ENCODE measurements around the gene SNTG2.

The SNTG2 gene

GRCh38 chr2:980176-980575, 29.5 kb downstream of the SNTG2 start:
- Histone ChIP-seq H3K4me3 (ENCODE audit: low read length) (no peak overlapping the region), H3K27me3 (ENCODE audit: control insufficient read depth, low read length) (no peaks in the 10 kb centered on the region), H4K20me1 (ENCODE audit: control insufficient read depth, insufficient read depth, low read depth, low read length) (no peaks in the 10 kb centered on the region), H3F3A (ENCODE audit: control insufficient read depth, insufficient read depth) (no peaks in the 10 kb centered on the region), H3K4me1 (ENCODE audit: control insufficient read depth, low read length) (peaks cover 7% of the 10 kb centered on the region), H3K27ac (ENCODE audit: low read depth, low read length) (no peak overlapping the region), H3K36me3 (ENCODE audit: control insufficient read depth, low read length) (no peaks in the 10 kb centered on the region), H3K79me2 (ENCODE audit: control insufficient read depth, low read length) (no peaks in the 10 kb centered on the region), H3K9me2 (replicated peaks; ENCODE audit: control insufficient read depth, low read length) (no peaks in the 10 kb centered on the region), H3K9me3 (ENCODE audit: control insufficient read depth, insufficient read depth, low read length) (peaks cover 13% of the 10 kb centered on the region; the same call in 1 of the 2 replicates), H3K4me2 (ENCODE audit: low read length) (no peak overlapping the region)
- no peak for TF ChIP-seq CTCF (IDR thresholded peaks at IDR 0.05; ENCODE audit: low read depth, low read length, poor library complexity, severe bottlenecking)
- no peak for TF ChIP-seq EZH2phosphoT487 (IDR thresholded peaks at IDR 0.05; ENCODE audit: borderline replicate concordance, low read length)

GRCh38 chr2:981258-981657, 30.6 kb downstream of the SNTG2 start:
- Histone ChIP-seq H3K79me2 (ENCODE audit: control insufficient read depth, low read length) (no peaks in the 10 kb centered on the region), H3K4me1 (ENCODE audit: control insufficient read depth, low read length) (peaks cover 7% of the 10 kb centered on the region), H3K4me2 (ENCODE audit: low read length) (no peak overlapping the region), H3K36me3 (ENCODE audit: control insufficient read depth, low read length) (no peaks in the 10 kb centered on the region), H3K27ac (ENCODE audit: low read depth, low read length) (no peak overlapping the region), H3K9me2 (replicated peaks; ENCODE audit: control insufficient read depth, low read length) (no peaks in the 10 kb centered on the region), H3K27me3 (ENCODE audit: control insufficient read depth, low read length) (no peaks in the 10 kb centered on the region), H3K4me3 (ENCODE audit: low read length) (no peak overlapping the region), H4K20me1 (ENCODE audit: control insufficient read depth, insufficient read depth, low read depth, low read length) (no peaks in the 10 kb centered on the region), H3F3A (ENCODE audit: control insufficient read depth, insufficient read depth) (no peaks in the 10 kb centered on the region), H3K9me3 (ENCODE audit: control insufficient read depth, insufficient read depth, low read length) (peaks cover 13% of the 10 kb centered on the region; the same call in 1 of the 2 replicates)
- no peak for TF ChIP-seq EZH2phosphoT487 (IDR thresholded peaks at IDR 0.05; ENCODE audit: borderline replicate concordance, low read length)

- no peak overlapping the region for H3K4me2 ChIP-seq (ENCODE audit: low read length)
- peaks cover 13% of the 10 kb centered on the region; the same call in 1 of the 2 replicates for H3K9me3 ChIP-seq (ENCODE audit: control insufficient read depth, insufficient read depth, low read length)
- H3K9me2 ChIP-seq (replicated peaks; ENCODE audit: control insufficient read depth, low read length): no peaks in the 10 kb centered on the region
- no peaks in the 10 kb centered on the region for H3K36me3 ChIP-seq (ENCODE audit: control insufficient read depth, low read length)
- H3K4me1 ChIP-seq (ENCODE audit: control insufficient read depth, low read length): peaks cover 7% of the 10 kb centered on the region
- TF ChIP-seq EZH2phosphoT487 (IDR thresholded peaks at IDR 0.05; ENCODE audit: borderline replicate concordance, low read length) (no peak), CTCF (IDR thresholded peaks at IDR 0.05; ENCODE audit: low read depth, low read length, poor library complexity, severe bottlenecking) (no peak)
- no peak overlapping the region for H3K27ac ChIP-seq (ENCODE audit: low read depth, low read length)
- H4K20me1 ChIP-seq (ENCODE audit: control insufficient read depth, insufficient read depth, low read depth, low read length): no peaks in the 10 kb centered on the region
- no peaks in the 10 kb centered on the region for H3F3A ChIP-seq (ENCODE audit: control insufficient read depth, insufficient read depth)
- no peak overlapping the region for H3K4me3 ChIP-seq (ENCODE audit: low read length)
- no peaks in the 10 kb centered on the region for H3K79me2 ChIP-seq (ENCODE audit: control insufficient read depth, low read length)
- H3K27me3 ChIP-seq (ENCODE audit: control insufficient read depth, low read length): no peaks in the 10 kb centered on the region
Observed at GRCh38 chr2:981759-982158, 31.1 kb downstream of the SNTG2 start.

GRCh38 chr2:985317-985898, 34.8 kb downstream of the SNTG2 start:
- no peak overlapping the region for H3K27ac ChIP-seq (ENCODE audit: low read depth, low read length)
- H3K9me2 ChIP-seq (replicated peaks; ENCODE audit: control insufficient read depth, low read length): no peaks in the 10 kb centered on the region
- H3K27me3 ChIP-seq (ENCODE audit: control insufficient read depth, low read length): no peaks in the 10 kb centered on the region
- H4K20me1 ChIP-seq (ENCODE audit: control insufficient read depth, insufficient read depth, low read depth, low read length): no peaks in the 10 kb centered on the region
- no peaks in the 10 kb centered on the region for H3K79me2 ChIP-seq (ENCODE audit: control insufficient read depth, low read length)
- no peak for TF ChIP-seq CTCF (IDR thresholded peaks at IDR 0.05; ENCODE audit: low read depth, low read length, poor library complexity, severe bottlenecking)
- no peak for TF ChIP-seq EZH2phosphoT487 (IDR thresholded peaks at IDR 0.05; ENCODE audit: borderline replicate concordance, low read length)
- no peak overlapping the region for H3K4me2 ChIP-seq (ENCODE audit: low read length)
- no peaks in the 10 kb centered on the region for H3K36me3 ChIP-seq (ENCODE audit: control insufficient read depth, low read length)
- no peak overlapping the region for H3K4me3 ChIP-seq (ENCODE audit: low read length)
- no peaks in the 10 kb centered on the region for H3F3A ChIP-seq (ENCODE audit: control insufficient read depth, insufficient read depth)
- no peaks in the 10 kb centered on the region for H3K4me1 ChIP-seq (ENCODE audit: control insufficient read depth, low read length)
- H3K9me3 ChIP-seq (ENCODE audit: control insufficient read depth, insufficient read depth, low read length): peaks cover 9% of the 10 kb centered on the region; the same call in 1 of the 2 replicates

All from DOHH2 (cell line).